ENCODE results near the gene USP49. TPM values are rescaled to one million over a fixed set of nuclear protein-coding genes. Genes with fewer than 3 reads are reported as not detected.

Gene USP49
- total and polyA plus RNA-seq, 8 donors: 0.50 to 26.3 (median 4.6) TPM

GRCh38 chr6:41822021-41822420 lies 73.2 kb downstream of the USP49 start:
- DNase-seq: no peak
- H3K36me3 ChIP-seq: peaks cover 0 to 5% (median 0%) of the 10 kb centered on the region in 4 donors
- H3K4me3 ChIP-seq: no peak overlapping the region
- 94 to 100% (median 100%) methylated on average over 1 of the region's 1 CpG for WGBS, 5 donors
- TF ChIP-seq CTCF (IDR thresholded peaks at IDR 0.05) (no peak), POLR2AphosphoS5 (IDR thresholded peaks at IDR 0.05) (no peak), POLR2A (IDR thresholded peaks at IDR 0.05) (no peak), EP300 (IDR thresholded peaks at IDR 0.05) (no peak)
- peaks cover 0 to 6% (median 3%) of the 10 kb centered on the region in 4 donors for H3K4me1 ChIP-seq
- no peaks in the 10 kb centered on the region for H3K9me3 ChIP-seq
- H3K27me3 ChIP-seq: no peaks in the 10 kb centered on the region
- H3K27ac ChIP-seq: no peak overlapping the region
- intact Hi-C loops (cut with DNase I; ENCODE audit: low total_unique reads): no loop called here

- 81 to 91% (median 90%) methylated on average over 3 to 4 of the region's 4 CpGs for WGBS, 5 donors
- intact Hi-C loops (cut with DNase I; ENCODE audit: low total_unique reads): no loop called here
- Histone ChIP-seq H3K36me3 (peaks cover 0 to 5% (median 0%) of the 10 kb centered on the region in 4 donors), H3K4me3 (no peak overlapping the region), H3K4me1 (peaks cover 0 to 6% (median 3%) of the 10 kb centered on the region in 4 donors), H3K27ac (no peak overlapping the region), H3K27me3 (no peaks in the 10 kb centered on the region), H3K9me3 (no peaks in the 10 kb centered on the region)
- TF ChIP-seq POLR2AphosphoS5 (IDR thresholded peaks at IDR 0.05) (no peak), CTCF (IDR thresholded peaks at IDR 0.05) (no peak), EP300 (IDR thresholded peaks at IDR 0.05) (no peak), POLR2A (IDR thresholded peaks at IDR 0.05) (no peak)
- no peak for DNase-seq
These were observed 73.9 kb downstream of the USP49 start for GRCh38 chr6:41821266-41821665.

- DNase-seq: no peak
- H3K4me1 ChIP-seq: no peaks in the 10 kb centered on the region
- H3K27ac ChIP-seq: no peak overlapping the region
- H3K4me3 ChIP-seq: no peak overlapping the region
- TF ChIP-seq EP300 (IDR thresholded peaks at IDR 0.05): no peak
- H3K9me3 ChIP-seq: no peaks in the 10 kb centered on the region
- intact Hi-C loops (cut with DNase I; ENCODE audit: low total_unique reads): no loop called here
- H3K36me3 ChIP-seq: peaks cover 0 to 5% (median 0%) of the 10 kb centered on the region in 4 donors
- WGBS, 5 donors: 79 to 93% (median 82%) methylated on average over 4 of the region's 4 CpGs
- H3K27me3 ChIP-seq: no peaks in the 10 kb centered on the region
These were observed 76.7 kb downstream of the USP49 start for GRCh38 chr6:41818271-41819054.

GRCh38 chr6:41815587-41815986 lies 79.6 kb downstream of the USP49 start:
- Histone ChIP-seq H3K9me3 (no peaks in the 10 kb centered on the region), H3K4me1 (no peaks in the 10 kb centered on the region), H3K27ac (no peak overlapping the region), H3K4me3 (no peak overlapping the region), H3K27me3 (no peaks in the 10 kb centered on the region), H3K36me3 (no peaks in the 10 kb centered on the region)
- DNase-seq: no peak
- TF ChIP-seq POLR2A (IDR thresholded peaks at IDR 0.05) (no peak), CTCF (IDR thresholded peaks at IDR 0.05) (no peak), EP300 (IDR thresholded peaks at IDR 0.05) (no peak), POLR2AphosphoS5 (IDR thresholded peaks at IDR 0.05) (no peak)
- intact Hi-C loops (cut with DNase I; ENCODE audit: low total_unique reads): no loop called here
- 92 to 100% (median 98%) methylated on average over 1 of the region's 1 CpG for WGBS, 5 donors

GRCh38 chr6:41814629-41815028 lies 80.5 kb downstream of the USP49 start:
- WGBS, 5 donors: 68 to 81% (median 80%) methylated on average over 4 of the region's 4 CpGs
- no peak for DNase-seq
- Histone ChIP-seq H3K4me1 (no peaks in the 10 kb centered on the region), H3K4me3 (no peak overlapping the region), H3K9me3 (no peaks in the 10 kb centered on the region), H3K27ac (no peak overlapping the region), H3K36me3 (no peaks in the 10 kb centered on the region), H3K27me3 (no peaks in the 10 kb centered on the region)
- intact Hi-C loops (cut with DNase I; ENCODE audit: low total_unique reads): no loop called here
- no peak for TF ChIP-seq POLR2A (IDR thresholded peaks at IDR 0.05)

Data from stomach (tissue), 9 donors.